NCI-H226 (cell line): ENCODE results near the gene MRNIP.
"Not testable (repeated sequence)": the region's sequence is repeated elsewhere in the genome, so short reads cannot be mapped to it uniquely, and the experiment has no call there.

Source experiments
- DNase-seq: peaks from one replicate; pipeline ENCODE4 v3.0.0-alpha.2; 2015

The MRNIP gene

DNA sequence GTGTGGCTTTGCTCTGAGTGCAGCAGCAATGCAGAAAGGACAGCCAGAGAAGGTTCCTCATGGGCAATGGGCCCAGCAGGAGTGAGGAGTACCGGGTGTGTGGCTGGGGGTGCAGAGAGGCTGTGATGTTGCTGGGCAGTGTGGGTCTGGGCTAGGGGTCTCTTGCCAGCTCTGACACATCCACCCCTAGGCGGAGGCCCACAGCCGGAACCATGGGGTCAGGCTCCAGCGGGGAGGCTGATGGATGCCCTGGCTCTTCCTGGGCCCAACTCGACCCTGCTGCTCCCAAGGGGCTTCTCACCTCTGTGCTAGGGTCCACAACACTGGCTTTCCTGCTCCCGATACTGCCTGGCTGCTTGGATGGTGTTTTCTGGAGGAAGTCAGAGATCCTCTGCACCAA lies 29.2 kb upstream of the MRNIP start:
- DNase-seq: no peak

DNA sequence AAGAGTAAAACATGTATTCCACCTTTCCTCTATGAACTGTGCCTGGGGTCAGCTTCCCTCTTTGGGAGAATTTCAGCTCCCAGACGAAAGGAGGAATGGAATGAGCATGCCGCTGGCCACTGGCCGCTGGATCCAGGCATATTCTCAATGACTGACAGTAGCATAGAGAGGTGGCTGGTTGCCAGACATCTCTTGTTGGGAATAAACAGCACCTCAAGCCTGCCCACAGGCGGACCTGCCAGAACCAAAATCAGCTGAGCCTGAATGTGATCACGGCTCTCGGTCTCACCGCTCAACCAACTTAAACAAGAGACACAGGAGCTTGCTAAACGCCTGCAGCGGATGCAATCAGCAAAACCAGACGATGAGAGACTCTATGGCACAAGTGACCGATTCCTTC lies 28.5 kb upstream of the MRNIP start:
- DNase-seq: no peak

DNA sequence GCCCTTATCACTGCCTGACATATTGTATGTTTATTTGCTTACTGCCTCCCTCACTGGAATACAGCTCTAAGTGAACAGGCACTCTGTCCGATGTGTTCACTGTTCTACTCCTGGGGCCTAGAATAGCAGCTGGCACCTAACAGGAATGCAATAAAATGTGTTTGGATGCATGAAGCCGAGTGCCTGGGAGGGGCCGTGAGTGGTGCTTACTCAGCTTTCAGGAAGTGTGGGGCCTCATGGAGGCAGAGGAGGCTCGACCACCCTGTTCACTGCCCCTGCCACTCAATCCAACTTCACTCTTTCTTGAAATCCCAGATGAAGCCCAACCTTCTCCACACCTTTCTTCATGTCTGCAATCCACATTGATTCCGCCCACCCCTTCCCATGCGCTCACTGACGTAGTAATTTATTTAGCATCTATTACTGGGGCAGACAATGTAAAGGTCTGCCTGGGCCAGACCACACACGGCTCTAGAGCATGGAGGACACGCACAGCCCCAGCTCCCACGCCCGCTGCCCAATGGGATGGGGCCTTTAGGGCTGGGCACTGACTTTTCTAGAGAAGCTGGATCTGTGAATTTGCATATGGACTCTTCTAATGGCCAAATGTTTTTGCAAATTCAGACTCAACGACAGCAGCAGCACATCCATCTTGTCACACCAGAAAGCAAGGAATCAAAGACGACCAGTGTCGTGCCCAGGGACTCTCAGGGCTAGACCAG lies 27.7 kb upstream of the MRNIP start:
- no peak for DNase-seq

DNA sequence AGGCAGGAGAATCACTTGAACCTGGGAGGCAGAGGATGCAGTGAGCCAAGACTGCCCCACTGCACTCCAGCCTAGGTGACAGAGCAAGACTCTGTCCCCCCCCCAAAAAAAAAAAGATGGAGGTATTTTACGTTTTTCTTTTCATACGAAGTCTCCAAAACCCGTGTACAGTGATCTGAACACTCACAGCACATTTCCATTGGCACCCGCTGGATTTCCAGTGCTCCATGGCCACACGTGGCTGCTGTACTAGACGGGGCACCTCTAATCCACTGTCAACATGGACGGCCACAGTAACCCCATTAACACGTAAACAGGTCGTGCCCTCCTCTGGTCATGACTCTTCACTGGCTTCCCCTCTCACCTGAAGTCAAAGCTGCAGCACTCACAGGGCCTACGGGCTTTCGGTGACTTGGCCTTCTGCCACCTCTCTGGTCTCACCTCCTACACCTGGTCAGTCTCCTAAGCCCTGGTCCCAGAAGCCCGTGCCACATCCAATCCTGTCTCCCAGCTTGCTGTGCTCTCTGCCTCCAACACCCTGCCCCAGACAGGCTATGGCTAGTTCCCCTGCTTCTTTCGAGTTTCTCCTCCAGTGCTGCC lies 27.0 kb upstream of the MRNIP start:
- DNase-seq: no peak

DNA sequence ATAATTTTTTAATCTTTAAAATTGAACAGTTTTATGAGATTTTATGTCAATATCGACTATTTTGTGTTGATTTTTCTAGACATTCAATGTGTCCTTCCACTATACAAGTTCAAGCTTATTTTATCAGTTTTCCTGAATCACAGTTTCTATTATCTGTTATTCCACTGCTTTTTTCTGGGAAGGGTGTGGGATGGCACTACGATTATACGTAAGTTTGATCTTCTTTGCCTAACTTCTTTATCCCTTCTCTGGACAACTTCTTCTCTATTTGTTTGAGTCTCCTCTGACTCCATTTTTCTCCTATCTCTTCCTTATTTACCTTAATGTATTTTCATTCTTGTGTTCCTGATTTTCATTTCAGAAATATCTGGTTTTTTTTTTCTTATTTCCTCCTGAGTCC lies 24.5 kb upstream of the MRNIP start:
- no peak for DNase-seq

GRCh38 chr5:179882338-179882737 lies 23.7 kb upstream of the MRNIP start:
- DNase-seq: no peak

DNA sequence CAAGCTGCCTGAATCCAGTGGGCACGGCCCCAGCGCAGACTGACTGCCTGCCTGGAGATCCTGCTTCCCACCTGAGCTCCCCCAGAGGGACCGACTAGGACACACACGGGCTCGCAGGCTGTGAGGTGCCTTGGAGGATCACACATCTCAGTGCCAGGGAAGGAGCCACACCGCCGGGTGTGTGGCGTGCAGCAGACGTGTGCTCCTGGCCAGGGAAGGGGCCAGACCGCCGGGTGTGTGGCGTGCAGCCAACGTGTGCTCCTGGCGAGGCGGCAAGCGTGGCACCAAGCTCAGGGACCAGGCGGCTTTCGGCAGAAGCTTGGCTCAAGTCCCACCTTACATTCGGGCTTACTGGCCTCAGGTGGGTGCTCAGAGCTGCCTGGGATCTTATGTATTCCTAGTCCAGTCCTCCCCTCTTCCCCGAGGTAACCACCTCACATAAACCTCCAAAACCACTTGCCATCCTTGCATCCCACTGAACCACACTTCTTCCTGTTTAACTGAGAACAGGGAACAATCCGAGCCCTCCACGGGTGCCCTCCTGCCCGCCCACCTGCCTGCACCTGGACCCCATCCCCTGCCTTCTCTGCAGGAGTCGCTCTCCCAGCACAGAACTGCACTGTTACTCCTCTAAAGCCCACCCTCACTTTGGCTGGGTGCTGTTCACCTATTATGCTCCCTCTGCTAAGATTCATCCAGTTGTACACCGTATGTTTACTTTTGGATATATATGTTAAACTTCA lies 22.4 kb upstream of the MRNIP start:
- DNase-seq: no peak

- no peak for DNase-seq
Measured at GRCh38 chr5:179880066-179880650, 21.5 kb upstream of the MRNIP start.

DNA sequence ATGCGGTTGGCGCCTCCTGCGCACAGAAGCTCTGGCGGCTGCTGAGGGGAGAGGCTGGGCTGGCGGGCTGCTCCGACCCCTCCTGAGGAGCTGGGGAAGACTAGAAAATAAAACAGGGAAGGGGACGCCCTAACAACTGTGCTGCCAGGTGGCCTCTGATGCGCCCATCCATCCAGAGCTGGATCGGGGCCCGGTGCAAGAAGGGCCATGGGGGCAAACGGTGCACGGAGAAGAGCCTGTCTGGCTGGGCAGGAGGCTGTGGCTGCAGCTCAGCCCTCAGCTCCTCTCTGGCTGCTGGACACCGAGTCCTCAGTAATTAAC lies 21.0 kb upstream of the MRNIP start:
- no peak for DNase-seq

GRCh38 chr5:179879003-179879689 lies 20.5 kb upstream of the MRNIP start:
- DNase-seq: no peak

GRCh38 chr5:179878222-179879002 lies 19.8 kb upstream of the MRNIP start:
- DNase-seq: no peak

DNA sequence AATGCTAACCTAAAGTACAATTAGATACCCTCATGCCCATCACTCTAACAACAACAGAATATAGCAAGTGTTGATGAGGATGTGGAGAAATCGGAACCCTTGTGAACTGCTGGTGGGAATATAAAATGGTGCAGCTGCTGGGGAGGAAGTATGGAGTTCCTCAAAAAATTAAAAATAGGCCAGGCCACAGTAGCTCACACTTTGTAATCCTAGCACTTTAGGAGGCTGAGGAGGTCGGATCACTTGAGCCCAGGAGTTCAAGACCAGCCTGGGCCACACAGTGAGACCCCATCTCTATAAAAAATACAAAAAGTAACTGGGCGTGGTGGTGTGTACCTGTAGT lies 18.0 kb upstream of the MRNIP start:
- no peak for DNase-seq

DNA sequence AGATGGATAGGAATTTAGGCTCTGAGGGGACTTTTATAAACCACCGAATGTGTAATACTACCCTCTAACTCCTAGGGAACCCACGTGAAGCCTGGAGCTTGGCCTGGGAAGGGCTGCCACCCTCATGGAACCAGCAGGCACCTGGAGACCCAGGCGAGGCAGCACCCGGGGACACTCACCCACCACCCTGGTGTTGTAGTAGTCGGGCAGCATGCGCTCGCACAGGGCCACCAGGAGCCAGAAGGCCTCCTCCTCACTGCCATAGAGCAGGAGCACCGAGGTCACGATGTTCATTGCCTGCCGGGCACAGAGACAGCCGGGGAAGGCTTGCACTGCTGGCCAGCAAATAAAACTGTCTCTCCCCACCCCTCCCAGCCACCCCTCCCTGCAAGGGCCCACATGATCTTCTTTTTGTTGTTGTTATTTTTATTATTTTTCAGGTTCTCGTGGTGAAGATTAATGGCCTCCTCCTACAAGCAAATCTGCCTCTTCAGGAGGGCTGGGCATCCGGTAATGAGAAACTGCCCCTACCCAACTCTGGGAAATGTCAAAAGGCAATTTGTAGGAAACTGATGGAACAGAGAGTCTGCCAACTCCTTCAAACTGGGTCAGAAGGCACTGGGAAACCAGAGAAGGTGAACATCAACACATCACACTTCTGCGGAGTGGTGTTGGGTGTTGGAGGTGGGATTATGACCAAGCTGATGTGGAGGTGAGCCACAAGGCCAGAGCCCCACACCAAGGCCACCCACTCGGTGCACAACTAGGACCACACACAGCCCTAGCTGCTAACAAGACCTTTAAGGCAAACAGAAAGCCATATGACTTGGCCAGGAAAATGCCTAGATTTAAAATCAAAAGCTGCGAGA lies 17.4 kb upstream of the MRNIP start:
- DNase-seq: no peak

DNA sequence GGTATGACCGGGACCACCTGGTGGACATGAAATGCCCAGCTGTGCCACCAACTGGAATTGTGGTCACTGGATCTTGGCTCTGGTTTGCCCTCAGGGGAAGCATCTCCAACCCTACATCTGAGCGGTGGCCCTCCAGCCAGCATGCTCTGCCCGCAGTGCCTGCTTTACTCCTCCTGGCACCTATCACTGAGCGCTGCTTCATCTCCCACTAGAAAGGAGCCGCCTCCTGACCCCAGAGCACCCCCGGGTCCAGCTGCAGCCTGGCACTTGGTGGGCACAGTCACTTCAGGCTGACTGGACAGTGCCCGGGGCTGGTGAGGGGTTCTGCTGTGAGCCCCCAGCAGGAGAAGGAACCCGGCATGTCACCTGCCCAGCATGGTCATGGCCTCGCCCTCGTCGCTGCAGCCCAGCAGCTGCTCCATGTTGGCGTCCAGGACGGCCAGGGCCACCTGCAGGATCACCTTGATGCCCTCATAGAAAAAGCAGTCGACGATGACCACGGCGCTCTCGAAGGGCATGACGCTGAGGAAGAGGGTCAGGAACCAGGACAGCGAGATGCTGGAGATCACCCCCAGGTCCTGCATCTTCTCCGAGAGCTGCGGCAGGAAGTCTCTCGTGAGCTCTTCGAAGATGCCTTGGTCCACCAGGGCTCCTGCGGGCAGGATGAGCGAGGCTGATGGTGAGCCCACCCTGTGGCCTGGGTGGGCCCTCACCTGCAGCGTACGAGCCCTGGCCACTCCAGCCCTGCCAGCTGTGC lies 16.1 kb upstream of the MRNIP start:
- no peak for DNase-seq

DNA sequence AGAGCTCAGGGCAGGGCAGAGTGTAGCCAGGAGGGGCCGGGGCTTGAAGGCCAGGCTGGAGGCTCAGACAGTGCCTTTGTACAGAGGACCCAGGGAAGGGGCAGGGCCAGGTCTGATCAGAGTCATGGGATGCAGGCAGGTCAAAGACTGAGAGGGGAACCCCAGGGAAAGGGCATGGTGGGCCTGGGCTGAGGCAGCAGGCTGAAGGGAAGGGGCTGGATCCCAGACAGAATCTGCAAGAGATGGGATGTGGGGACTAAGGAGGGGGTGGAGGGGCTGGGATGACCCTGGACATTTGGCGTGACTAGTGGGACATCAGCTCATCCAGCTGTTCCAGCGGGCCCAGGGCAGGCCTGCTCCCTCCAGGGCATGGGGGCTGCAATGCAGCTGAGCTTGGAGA lies 15.5 kb upstream of the MRNIP start:
- no peak for DNase-seq

DNA sequence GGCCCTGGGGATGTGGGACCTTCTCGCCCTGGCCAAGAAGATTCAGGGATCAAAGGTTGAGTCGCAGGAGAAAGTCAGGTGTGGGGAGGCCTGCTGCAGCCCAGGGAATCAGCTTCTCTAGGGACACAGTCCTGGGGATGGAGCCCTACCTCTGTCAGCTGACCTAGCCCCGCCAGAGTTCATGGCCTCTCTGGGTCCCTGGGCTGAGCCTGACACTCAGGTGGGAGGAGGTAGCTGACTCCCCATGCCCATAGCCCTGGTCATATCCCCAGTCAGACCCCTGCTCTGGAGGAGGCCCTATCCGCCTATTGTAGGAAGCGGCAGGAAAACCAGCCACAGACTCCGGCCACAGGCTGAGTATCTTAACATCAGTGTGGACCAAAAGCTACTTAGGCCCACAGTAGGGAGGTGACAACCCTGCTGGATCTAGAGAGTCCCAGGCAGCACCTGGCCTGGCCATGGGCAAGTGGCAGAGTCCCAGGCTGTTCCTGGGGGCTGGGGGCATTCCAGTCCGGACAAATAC lies 15.0 kb upstream of the MRNIP start:
- DNase-seq: no peak

- DNase-seq: no peak
Measured at GRCh38 chr5:179872828-179873575, 14.4 kb upstream of the MRNIP start.

GRCh38 chr5:179872055-179872827 lies 13.6 kb upstream of the MRNIP start:
- DNase-seq: no peak

- not testable (repeated sequence) for DNase-seq
Measured at GRCh38 chr5:179871533-179871932, 12.9 kb upstream of the MRNIP start.
